ENCODE data around the gene AMZ2.

AMZ2 gene

DNA sequence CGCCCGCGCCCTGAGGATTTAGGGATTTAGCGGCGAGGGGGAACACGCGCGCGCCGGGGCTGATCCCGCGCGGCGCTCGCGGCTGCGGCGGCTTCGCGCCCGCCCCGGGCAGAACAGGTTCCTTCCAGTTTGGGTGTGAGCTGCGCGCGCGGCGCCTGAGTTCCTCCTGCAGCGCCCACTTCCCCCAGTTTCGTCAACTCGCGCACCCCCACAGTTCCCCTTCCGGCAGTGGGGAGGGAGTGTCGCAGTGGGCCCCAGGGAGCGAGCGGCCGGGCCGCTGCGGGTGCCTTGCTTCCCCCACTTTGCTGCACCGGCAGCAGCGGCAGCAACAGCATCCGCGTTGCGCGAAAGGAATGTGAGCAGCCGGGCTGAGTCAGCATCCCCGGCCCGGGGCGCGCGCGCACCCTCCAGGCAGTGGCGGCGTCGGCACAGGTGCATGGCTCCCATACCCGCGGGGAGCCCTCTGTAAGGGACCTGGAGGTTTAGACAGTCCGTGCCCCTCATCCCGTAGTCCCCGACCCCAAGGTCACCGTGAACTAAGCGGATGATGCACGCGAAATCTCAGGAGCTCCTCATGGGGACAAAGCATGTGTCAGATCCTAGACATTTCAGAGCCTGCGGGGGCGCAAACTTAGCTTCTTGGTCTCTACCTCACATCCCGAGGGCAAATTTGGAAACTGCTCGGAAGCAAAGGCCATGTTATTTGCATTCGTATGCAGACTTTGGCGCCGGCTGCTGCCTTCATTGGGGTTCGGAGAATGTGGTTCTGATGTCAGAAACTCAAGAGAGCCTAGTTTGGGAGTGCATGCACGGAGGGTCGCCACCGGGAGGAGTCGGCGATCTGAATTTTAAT lies 44.2 kb downstream of the AMZ2 start:
- peak; percentile 65 for DNase-seq

DNA sequence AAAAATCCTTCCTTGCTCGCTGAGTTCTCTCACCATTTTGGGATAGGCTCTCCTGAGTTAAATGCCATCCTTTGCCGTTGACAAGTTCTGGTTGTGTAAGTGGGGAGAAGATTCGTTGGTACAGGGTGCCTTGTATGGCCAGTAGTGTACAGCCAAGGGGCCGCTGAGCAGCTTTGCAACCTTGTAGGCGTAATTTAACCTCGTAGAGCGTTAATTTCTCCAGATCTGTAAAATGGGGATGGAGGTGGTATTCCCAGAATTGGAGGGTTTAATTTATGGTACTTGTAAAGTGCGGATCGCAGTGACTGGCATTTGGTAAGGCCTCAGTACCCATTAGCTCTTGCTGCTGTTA lies 44.8 kb downstream of the AMZ2 start:
- DNase-seq, result no peak

DNA sequence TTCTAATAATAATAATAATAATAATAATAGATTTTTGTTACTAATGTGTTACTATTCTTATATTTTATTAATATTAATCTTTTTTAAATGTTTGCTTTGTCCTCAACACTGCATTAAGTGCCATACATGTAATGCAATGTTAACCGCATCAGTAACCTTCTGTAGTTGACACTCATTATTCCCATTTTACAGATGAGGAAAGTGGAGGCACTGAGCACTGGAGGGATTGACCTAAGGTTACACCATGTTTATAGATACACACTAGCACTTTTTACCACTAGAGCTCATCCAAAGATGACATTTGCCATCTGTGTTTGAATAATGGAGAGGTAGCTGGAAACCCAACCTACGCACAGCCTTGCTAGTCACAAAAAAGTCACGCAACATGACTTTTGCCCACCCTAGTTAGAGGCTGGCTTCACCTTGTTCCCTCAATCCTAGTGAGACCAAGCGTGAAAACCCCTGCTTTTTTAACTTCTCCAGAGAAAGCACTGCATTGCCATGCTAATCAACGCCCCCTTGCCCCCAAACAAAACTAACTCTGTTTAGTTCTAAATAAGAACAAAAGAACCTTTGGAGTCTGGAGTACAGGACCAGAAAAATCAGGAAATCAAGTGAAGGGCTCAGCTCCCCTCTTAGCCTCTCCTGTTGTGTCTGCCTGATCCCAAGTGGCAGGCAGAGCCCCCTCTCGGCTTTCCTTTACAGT lies 45.8 kb downstream of the AMZ2 start:
- DNase-seq, result no peak

DNA sequence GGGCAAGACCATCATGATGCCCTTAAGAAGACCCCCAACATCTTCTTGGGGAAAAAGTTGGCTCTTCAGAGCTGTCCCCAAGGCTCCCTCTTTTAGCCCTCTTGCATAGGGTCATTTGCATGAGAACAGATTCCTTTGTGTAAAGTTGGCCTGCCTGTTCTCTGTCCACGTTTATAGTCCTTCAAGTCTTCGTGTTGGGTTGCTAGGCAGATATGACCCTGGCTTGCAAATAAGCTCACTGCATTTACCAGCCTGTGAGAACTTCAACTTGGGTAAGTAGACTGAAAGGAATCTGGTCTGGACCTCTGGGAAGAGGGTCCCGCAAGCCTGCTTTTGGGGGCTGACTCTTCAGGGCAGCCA lies 46.3 kb downstream of the AMZ2 start:
- no peak for DNase-seq

DNA sequence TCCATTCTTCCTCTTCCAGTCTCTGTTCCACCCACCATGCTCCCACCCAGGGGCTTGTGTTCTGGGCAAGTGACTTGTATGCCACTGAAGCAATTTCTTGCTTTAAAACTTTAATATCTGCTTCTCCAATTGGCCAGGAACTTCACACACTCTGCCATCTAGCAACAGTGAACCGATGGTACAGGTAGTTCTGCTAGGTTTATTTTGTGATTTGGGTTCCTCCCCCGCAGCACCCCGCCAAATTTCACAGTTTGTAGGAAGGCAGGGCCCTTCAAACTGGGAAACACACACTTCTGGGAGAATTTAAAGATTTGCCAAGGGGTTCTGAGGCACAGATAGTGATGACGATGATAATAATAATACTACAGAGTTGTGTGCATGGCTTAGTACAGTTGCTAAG lies 46.8 kb downstream of the AMZ2 start:
- no peak for DNase-seq

DNA sequence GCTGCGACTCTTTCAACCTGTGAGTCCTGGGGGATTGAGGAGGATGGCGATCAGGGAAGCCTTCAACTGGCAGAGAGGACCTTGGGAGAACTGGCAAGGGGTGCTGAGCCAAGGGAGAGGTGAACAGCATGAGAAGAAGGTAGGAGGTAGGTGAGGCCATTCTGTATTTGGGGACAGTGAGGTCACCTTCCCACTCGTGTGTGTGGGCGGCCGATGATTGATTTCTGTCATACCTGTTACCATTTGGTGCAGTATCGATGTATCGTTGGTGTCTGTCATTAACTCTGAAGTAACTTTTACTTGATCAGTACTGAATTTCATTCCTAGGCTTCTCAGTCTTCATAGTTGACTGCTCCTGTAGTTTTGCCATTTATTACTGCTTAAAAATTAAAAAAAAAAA lies 47.2 kb downstream of the AMZ2 start:
- no peak for DNase-seq

DNA sequence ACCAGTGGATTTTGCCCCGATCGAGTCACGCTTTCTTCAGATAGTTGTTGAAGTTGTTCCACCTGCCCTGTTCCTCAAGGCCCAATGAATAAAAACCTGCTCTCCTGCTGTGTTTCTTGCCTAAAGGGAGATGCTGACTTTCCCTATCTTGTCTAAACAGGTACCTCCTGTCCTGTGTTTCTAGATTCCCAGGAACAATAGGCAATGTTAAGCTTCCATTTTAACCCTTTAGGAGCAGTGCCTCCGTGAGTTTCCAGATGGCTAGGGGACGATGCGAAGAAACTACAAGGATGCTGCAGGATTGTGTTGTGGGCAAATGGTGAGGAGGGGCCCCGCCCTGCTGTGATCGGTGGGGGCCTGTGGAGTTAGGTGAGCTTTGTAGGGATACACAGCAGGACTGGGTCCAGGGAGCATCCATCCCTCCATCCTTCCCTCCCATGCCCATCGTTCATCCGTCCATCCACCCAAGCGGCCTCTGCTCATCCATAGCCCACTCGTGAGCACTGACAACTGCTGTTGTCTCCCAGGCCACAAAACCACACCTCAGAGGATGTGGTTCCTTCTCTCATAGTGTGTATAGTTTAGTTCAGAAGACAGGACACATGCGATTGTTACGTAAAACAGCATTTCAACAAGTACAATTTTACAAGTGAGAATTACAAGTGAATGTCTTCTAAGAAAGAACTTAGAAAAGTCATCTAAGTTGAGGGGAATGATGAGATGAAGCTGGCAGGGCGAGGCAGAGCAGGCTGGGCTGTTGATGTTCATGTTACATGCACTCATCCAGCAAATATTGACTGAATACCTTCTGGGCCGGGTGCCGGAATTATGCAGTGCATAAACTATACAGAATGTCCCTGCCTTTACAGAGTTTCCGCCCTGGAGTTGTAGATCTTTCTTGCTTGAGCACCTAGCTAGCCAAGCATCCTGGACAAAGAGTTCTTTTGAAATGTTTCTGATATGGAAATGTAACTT lies 48.7 kb downstream of the AMZ2 start:
- no peak for DNase-seq

DNA sequence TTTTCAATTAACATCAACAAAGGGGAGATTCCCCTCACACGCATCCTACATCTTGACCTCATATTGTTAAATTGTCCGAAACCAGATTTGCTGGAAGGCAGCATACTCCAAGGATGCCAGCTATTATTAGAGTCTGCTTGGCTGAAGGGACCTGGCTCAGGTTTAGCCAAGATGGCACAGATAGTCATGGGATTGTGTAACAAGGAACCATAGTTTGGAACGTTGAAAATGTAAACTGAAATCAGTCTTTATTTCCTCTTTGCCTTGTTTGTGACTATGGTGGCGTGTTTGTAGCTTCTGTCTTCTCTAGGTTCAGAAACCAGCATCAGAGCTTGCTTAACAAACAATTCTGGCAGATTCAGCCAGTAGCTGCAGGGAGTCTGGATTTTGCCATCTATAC lies 49.4 kb downstream of the AMZ2 start:
- no peak for DNase-seq

DNA sequence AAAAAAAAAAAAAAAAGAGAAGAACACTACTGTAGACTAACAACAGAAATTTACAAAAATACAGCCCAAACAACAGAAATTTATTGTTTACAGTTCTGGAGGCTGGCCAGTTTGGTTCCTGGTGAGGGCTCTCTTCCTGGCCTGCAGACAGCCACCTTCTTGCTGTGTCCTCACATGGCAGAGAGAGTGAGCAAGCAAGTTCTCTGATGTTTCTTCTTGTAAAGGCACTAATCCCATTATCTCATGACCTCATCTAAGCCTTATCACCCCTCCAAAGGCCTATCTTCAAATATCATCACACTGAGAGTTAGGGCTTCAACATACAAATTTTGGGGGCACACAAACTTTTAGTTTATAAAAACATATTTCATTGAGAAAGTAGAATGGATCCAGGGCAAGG lies 50.8 kb downstream of the AMZ2 start:
- DNase-seq, result no peak

DNA sequence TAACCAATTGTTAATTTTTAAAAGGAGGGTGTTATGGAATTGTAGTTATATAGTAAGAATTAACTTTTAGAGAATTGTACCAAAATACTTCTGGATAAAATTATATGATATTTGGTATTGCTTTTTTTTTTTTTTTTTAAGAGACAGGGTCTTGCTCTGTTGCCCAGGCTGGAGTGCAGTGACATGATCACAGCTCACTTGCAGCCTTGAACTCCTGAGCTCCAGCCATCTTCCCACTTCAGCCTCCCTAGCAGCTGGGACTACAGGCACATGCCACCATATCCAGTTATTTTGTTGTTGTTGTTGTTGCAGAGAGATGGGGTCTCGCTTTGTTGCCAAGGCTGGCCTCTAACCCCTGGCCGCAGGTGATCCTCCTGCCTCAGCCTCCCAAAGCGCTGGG lies 52.0 kb downstream of the AMZ2 start:
- DNase-seq, result no peak

DNA sequence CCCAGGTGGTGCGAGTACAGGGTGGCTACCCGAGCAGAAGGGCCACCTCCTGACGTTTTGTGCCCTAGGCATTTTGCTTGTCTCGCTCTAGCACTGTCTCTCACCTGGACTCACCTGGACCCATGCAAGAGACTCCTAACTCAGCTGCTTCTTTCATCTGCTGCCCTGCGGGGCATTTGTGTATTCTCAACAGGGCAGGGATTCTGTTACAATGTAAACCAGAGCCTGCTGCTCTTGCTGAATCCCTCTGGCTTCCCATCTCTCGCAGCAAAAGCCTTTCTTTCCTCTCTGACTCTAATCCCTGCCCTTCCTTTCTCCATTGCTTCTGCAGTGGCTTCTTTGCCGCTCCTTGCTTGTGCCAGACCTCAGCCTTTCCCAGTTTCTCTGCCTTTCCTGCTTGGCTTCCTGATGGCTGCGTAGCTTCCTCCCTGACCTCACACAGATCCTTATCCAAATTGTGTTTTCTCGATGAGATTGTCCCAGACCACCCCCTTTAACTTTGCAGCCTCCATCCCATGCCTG lies 53.7 kb downstream of the AMZ2 start:
- no peak for DNase-seq

DNA sequence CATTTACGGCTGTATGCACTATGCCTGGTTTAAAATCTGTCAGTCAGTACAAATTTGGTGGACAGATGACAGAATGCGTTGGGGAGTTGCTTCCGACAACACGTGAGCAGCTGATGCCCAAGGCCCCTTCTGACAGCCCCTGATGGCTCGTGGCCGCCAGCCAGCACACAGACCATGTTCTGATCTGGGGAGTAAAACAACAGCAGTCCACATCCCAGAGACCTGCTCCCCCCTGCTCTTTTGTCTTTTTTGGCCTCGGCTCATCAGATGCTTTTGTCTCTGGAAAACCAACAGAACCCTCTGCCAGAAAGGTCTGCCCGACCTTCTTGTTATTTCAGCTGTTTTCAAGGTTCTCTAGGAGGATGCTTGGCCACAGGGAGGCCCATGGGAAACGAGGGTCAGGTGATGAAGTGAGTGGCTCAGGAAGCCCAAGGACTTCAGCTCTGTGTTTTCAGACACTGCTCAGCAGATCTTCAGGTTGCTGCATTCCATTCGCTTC lies 54.3 kb downstream of the AMZ2 start:
- DNase-seq, result peak; percentile 72

DNA sequence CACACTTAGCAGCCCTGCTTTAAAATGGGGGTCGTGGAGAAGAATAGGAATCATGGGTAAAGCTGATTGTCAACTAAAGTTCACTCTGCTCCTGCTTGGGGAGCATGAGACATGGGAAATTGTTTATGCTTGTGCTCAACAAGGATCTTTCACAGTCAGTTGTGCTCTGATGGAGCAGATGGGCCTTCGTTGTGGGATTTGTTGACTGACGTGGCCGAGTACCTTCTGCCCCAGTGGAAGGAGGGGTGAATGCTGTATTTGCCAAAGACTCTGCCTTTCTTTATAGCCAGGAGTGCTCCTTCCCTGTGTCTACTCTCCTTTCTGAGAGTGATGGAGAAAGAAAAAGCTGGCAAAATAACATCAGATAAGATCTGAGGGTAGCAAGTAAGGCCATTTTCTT lies 54.8 kb downstream of the AMZ2 start:
- peak; percentile 79 for DNase-seq

DNA sequence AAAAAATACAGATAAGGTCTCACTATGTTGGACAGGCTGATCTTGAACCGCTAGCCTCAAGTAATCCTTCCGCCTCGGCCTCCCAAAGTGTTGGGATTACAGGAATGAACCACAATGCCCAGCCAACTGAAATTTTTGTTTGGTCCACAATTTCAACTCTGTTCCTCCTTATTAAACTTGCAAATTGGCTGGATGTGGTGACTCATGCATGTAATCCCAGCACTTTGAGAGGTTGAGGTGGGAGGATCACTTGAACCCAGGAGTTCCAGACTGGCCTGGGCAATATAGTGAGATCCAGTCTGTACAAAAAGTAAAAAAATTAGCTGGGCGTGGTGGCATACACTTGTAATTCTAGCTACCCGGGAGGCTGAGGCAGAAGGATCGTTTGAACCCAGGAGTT lies 56.9 kb downstream of the AMZ2 start:
- no peak for DNase-seq

DNA sequence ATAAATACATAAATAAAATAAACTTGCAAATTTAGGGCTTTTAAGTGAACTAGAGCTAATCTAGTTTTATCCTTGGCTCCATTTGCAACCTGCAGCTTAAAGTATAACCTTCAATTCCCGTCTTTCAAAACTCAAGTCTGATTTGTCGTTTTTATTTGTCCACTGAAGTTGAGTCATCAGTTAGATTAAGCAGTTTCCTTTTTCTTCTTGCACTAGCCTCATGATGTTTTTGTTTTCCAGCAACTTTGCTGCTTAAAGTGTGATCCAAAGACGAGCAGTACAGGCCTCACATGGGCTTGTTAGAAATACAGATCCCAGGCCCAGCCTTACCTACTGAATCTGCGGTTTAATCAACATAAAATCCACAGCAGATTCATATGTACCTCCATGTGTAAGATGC lies 57.3 kb downstream of the AMZ2 start:
- no peak for DNase-seq
